22Rv1 (cell line): ENCODE results near the gene SCAMP2.

ENCODE experiments used
- H3K27ac ChIP-seq: fragments of 450-650 bp; 2 replicates; pipeline ENCODE4 v1.5.1; 2017
- CTCF ChIP-seq: fragments of 450-650 bp; IDR thresholded peaks from 2 replicates; pipeline ENCODE4 v1.5.1; 2017; ENCODE audit warnings: mild to moderate bottlenecking
- ZFX ChIP-seq: fragments of 450-650 bp; IDR thresholded peaks from 2 replicates; pipeline ENCODE4 v1.6.1; 2017; ENCODE audit warnings: antibody characterized with exemption, borderline replicate concordance

Gene SCAMP2

GRCh38 chr15:74829486-74829885 is 43.7 kb downstream of the SCAMP2 start:
- TF ChIP-seq ZFX = no peak
- TF ChIP-seq CTCF = no peak
- no peak overlapping the region for H3K27ac ChIP-seq

GRCh38 chr15:74828835-74829234 is 44.3 kb downstream of the SCAMP2 start:
- TF ChIP-seq CTCF (no peak), ZFX (no peak)
- H3K27ac ChIP-seq = no peak overlapping the region

GRCh38 chr15:74827614-74828013 is 45.6 kb downstream of the SCAMP2 start:
- H3K27ac ChIP-seq = no peak overlapping the region
- TF ChIP-seq CTCF (no peak), ZFX (no peak)

GRCh38 chr15:74826921-74827320 is 46.2 kb downstream of the SCAMP2 start:
- H3K27ac ChIP-seq = no peak overlapping the region

GRCh38 chr15:74826364-74826819 is 46.8 kb downstream of the SCAMP2 start, which contains the start of gene CPLX3:
Gene CPLX3, plus strand, starts transcription at chr15:74826627. Its CDS starts 77 bp downstream, at chr15:74826704.
- no peak within 1 kb of the TSS for H3K27ac ChIP-seq
- TF ChIP-seq CTCF (no peak), ZFX (no peak)

More at GRCh38 chr15:74826921-74827320, 46.2 kb downstream of the SCAMP2 start:
- TF ChIP-seq ZFX (no peak), CTCF (no peak)

- no peak for TF ChIP-seq ZFX
- no peak for TF ChIP-seq CTCF
- no peak overlapping the region for H3K27ac ChIP-seq
Observed at GRCh38 chr15:74825866-74826265, 47.3 kb downstream of the SCAMP2 start.

GRCh38 chr15:74824976-74825375 is 48.2 kb downstream of the SCAMP2 start:
- TF ChIP-seq CTCF (no peak), ZFX (no peak)
- no peak overlapping the region for H3K27ac ChIP-seq
